Stimulated activated CD8-positive, alpha-beta memory T cell treated with anti-CD3 and anti-CD28 coated beads, Interleukin-4, amount 100 ng/mL, for 1 hour (primary cell): ENCODE data around the gene SLC29A1.

Source experiments
- DNase-seq, 2 donors: peaks; one replicate each; pipeline ENCODE4 v3.0.0-alpha.2; 2020; ENCODE audit warnings: low read depth in 2 of 2, low spot score in 1 of 2

Gene SLC29A1

GRCh38 chr6:44234101-44235025 is 11.0 kb downstream of the SLC29A1 start:
- DNase-seq: no peak

DNA sequence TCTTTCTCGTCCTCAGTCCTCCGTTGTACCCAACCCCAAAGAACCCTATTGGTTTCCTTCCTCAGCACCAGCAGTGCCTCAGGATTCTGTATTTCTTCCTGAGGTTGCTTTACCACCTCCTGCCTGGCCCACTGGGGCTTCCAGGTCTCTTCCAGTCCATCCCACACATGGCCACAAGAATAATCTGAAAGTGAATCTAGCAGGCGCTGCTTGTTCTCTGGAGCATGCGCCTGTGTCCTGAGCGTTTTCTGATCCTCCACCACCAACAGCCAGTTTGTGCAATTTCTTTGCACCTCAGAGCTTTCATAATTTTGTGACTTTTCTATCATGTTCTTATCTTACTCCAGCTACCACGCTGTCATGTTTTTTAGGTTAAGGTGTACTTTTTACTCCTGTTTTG is 11.9 kb downstream of the SLC29A1 start:
- DNase-seq: no peak

DNA sequence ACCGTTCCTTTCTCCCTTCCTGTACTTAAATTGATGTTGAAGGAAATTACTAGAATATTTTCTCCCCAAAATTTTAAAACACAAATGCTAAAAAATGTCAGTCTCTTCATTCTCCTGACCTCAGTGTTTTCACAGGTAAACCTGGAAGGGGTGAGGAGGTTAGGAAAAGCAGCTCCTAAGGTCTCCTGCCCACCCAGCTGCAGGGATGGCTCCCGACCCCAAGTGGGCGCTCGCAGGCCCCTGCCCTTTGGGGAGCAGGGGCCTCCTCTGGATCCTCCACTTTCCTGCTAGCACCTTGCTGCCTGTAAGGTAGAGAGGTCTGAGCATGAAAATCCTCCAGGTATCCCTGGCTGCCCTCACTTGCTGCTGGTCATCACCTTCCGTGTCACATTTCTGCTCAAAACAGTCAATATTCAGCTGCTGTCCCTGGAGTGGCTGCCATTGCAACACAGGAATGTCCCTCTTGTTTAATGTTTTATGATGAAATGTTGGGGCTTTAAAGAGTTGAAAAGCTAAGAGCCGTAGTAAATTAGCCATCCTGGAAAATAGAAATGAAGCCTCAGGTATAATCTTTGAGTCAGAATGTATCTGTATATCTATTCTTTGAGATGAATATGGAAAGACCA is 12.6 kb downstream of the SLC29A1 start:
- no peak for DNase-seq

DNA sequence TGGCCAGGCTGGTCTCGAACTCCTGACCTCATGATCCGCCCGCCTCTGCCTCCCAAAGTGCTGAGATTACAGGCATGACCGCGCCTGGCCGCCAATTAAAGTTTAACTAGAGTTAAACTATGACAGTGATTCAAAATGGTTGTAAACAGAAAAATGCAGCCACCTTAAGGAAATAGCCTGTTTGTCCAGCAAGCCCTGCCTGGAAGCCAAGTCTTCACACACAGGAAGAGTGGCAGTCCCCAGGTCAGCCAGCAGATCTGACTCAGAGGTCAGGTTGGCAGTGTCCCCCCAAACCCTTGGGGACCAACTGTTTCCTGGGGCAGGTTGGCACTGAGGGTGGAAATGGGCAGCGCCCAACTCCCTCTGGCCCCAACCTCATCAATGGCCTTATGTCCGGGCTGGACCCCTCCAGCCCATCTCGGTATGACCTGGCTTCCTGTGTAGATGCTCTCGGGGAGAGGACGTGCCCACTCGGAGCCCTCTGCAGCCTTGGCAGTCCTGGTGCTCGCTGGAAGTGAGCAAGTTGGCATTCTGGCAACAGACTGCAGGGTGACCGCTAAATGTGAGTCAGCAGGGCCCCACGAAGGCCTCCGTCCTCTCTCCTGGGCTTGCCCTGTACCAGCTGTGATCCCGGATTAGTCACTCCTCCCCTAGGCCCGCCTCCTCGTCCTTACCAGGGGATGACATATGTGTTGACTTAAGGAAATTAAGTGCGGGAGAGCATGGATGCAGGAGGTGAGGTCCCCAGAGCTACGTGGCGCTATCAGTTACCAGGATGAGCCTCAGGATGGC is 13.8 kb downstream of the SLC29A1 start:
- no peak for DNase-seq

GRCh38 chr6:44237813-44238433 is 14.5 kb downstream of the SLC29A1 start:
- peak; percentile 56 to 67 for DNase-seq

DNA sequence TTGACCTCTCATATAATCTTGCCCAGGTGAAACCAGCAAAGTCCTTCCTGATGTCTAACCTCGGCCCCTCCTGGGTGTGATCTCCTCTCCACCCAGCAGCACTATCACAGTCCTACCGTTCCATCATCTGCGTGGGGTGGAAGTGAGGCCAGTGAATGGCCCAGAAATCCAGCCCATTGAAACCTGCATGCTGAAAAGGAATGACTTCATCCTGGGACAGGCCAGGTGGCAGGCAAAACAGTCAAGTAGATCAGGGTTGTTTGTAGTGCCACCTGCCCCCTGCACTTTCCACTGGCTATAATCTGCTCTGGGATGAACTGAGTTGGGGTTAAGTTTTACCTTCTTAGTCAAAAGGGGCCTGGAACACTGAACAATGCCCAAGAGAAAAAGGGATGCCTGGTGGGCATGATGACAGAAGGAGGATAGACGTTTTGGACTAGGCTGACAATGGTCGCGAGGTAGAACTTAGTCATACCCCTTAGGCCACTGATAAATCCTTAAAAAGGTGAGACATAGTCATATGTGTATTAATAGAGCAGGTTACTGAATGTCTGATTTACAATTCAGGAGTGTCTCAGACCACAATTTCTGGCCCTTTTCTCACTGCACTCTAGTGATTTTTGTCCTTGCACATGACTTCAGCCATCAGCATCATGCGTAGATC is 15.4 kb downstream of the SLC29A1 start:
- DNase-seq: no peak

- no peak for DNase-seq
Measured at GRCh38 chr6:44243345-44243744, 19.9 kb downstream of the SLC29A1 start.

GRCh38 chr6:44245391-44245911 is 22.1 kb downstream of the SLC29A1 start:
- DNase-seq: no peak

- peak; percentile 61 to 73 for DNase-seq
Measured at GRCh38 chr6:44245912-44246662, 22.7 kb downstream of the SLC29A1 start.

- DNase-seq: peak; percentile 87 to 89
Measured at GRCh38 chr6:44246663-44247337, 23.4 kb downstream of the SLC29A1 start, which contains the start of gene HSP90AB1. Gene HSP90AB1, plus strand, starts transcription at chr6:44247101. Its CDS starts 1,529 bp downstream, at chr6:44248630.

- peak; percentile 81 to 85 for DNase-seq
Measured at GRCh38 chr6:44247338-44248302, 24.2 kb downstream of the SLC29A1 start.

DNA sequence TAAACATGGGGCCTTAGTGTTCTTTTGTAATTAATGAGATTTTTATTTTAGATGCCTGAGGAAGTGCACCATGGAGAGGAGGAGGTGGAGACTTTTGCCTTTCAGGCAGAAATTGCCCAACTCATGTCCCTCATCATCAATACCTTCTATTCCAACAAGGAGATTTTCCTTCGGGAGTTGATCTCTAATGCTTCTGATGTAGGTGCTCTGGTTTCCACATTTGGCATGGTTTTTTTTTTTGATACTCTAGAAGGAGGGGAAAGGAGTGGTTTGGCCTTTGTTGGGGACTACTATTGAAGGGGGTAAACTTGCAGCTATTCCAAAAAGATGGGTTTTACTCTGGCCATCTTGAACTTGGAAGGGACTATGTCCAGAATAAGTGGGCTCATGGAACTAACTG is 25.2 kb downstream of the SLC29A1 start:
- no peak for DNase-seq

- no peak for DNase-seq
Measured at GRCh38 chr6:44249082-44249748, 25.8 kb downstream of the SLC29A1 start.

DNA sequence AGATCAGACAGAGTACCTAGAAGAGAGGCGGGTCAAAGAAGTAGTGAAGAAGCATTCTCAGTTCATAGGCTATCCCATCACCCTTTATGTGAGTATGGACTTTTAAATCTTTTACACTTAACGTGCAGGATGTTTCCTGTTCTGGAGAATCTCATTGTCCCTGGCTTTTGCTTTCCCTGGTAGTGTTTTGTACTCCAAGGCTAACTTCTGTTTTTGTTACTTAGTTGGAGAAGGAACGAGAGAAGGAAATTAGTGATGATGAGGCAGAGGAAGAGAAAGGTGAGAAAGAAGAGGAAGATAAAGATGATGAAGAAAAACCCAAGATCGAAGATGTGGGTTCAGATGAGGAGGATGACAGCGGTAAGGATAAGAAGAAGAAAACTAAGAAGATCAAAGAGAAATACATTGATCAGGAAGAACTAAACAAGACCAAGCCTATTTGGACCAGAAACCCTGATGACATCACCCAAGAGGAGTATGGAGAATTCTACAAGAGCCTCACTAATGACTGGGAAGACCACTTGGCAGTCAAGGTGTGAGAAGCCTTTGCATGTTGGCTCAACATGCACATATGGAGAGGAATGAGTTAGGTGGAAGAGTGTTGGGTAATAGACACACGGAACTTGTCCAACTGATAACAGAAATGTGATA is 26.8 kb downstream of the SLC29A1 start:
- DNase-seq: no peak

- no peak for DNase-seq
Measured at GRCh38 chr6:44250718-44251123, 27.3 kb downstream of the SLC29A1 start.

- no peak for DNase-seq
Measured at GRCh38 chr6:44251576-44252524, 28.5 kb downstream of the SLC29A1 start.
